ENCODE data around the gene GMNN.
"Not testable (repeated sequence)": the region's sequence is repeated elsewhere in the genome, so short reads cannot be mapped to it uniquely, and the experiment has no call there.

Gene GMNN

GRCh38 chr6:24774696-24775519 lies at the start of gene GMNN:
GMNN (plus strand) TSS chr6:24774937; CDS start chr6:24777247, 2,310 bp downstream.
- peak; percentile 99 for DNase-seq

GRCh38 chr6:24730653-24731052 lies 44.1 kb upstream of the GMNN start:
- DNase-seq = not testable (repeated sequence)

- not testable (repeated sequence) for DNase-seq
These were observed 43.1 kb upstream of the GMNN start for GRCh38 chr6:24731456-24732134.

- no peak for DNase-seq
These were observed 40.6 kb upstream of the GMNN start for GRCh38 chr6:24734166-24734565.

GRCh38 chr6:24734710-24735109 lies 40.0 kb upstream of the GMNN start:
- not testable (repeated sequence) for DNase-seq

GRCh38 chr6:24738741-24739140 lies 36.0 kb upstream of the GMNN start:
- DNase-seq = no peak

- DNase-seq = no peak
These were observed 33.9 kb upstream of the GMNN start for GRCh38 chr6:24740861-24741260.

- DNase-seq = no peak
These were observed 32.5 kb upstream of the GMNN start for GRCh38 chr6:24742216-24742738.

- peak; percentile 48 for DNase-seq
These were observed 31.3 kb upstream of the GMNN start for GRCh38 chr6:24743265-24743943.

- DNase-seq = no peak
These were observed 30.8 kb upstream of the GMNN start for GRCh38 chr6:24743944-24744335.

GRCh38 chr6:24744911-24745310 lies 29.8 kb upstream of the GMNN start:
- DNase-seq = no peak

GRCh38 chr6:24749297-24749696 lies 25.4 kb upstream of the GMNN start:
- no peak for DNase-seq

GRCh38 chr6:24750878-24751277 lies 23.9 kb upstream of the GMNN start:
- DNase-seq = not testable (repeated sequence)

- no peak for DNase-seq
These were observed 22.2 kb upstream of the GMNN start for GRCh38 chr6:24752503-24752902.

- DNase-seq = no peak
These were observed 21.7 kb upstream of the GMNN start for GRCh38 chr6:24752917-24753492.

- no peak for DNase-seq
These were observed 21.2 kb upstream of the GMNN start for GRCh38 chr6:24753545-24753944.

- not testable (repeated sequence) for DNase-seq
These were observed 20.4 kb upstream of the GMNN start for GRCh38 chr6:24754378-24754777.

GRCh38 chr6:24755279-24755678 lies 19.5 kb upstream of the GMNN start:
- no peak for DNase-seq

- no peak for DNase-seq
These were observed 17.1 kb upstream of the GMNN start for GRCh38 chr6:24757611-24758010.

GRCh38 chr6:24759718-24760117 lies 15.0 kb upstream of the GMNN start:
- no peak for DNase-seq

- no peak for DNase-seq
These were observed 14.5 kb upstream of the GMNN start for GRCh38 chr6:24760210-24760609.

- DNase-seq = no peak
These were observed 13.4 kb upstream of the GMNN start for GRCh38 chr6:24761193-24761835.

- DNase-seq = no peak
These were observed 12.9 kb upstream of the GMNN start for GRCh38 chr6:24761851-24762250.
